ENCODE results near the gene FXYD1.
A peak's percentile ranks its signal among the peaks of the same experiment; 100 is the strongest.
"Not testable (repeated sequence)": the region's sequence is repeated elsewhere in the genome, so short reads cannot be mapped to it uniquely, and the experiment has no call there.

The FXYD1 gene

DNA sequence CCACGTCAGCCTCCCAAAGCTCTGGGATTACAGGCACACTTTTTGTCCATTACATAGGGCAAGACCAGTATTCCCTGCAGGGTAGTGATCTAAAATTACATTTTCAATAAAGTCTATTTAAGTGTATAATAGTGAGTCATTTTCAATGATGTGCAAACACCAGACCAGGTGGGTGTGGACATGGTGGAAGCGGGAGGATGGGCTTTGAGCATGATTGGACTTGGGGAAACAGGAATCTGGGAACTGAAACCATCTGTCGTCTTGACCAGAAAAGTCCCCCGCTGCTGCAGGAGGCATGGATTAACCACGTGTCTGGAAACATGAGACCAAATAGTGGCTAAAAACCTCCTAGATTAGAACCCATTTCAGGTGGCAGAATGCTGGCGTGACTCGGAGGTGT, 18.1 kb upstream of the FXYD1 start:
- DNase-seq (ENCODE audit: insufficient read length) (no peak), FAIRE-seq (no peak)
- no peak for TF ChIP-seq POLR2AphosphoS5 (IDR thresholded peaks at IDR 0.05; ENCODE audit: low read depth, low read length)
- TF ChIP-seq TAF1 (IDR thresholded peaks at IDR 0.05; ENCODE audit: borderline replicate concordance, low read depth, low read length), result no peak
- no peak for TF ChIP-seq POLR2A (IDR thresholded peaks at IDR 0.05; ENCODE audit: low read depth, low read length)

DNA sequence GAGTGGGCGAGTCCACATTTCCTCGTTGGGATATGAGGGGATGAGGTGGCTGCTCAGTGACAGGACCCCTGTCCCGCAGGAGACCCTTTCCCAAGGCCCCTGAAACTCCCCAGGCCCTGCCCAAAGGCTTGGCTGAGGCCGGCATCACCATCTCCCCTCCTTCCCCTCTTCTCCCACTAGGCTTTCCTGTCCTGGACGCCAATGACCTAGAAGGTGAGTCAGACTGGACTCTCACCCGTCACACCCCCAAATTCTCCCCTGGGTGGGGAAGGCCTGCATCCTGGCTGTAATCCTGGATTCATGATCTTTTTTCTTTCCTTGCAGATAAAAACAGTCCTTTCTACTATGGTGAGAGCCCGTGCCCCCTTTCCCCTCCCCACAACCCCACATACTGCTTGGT, 17.7 kb upstream of the FXYD1 start:
- DNase-seq (ENCODE audit: insufficient read length), result no peak
- no peak for TF ChIP-seq POLR2AphosphoS5 (IDR thresholded peaks at IDR 0.05; ENCODE audit: low read depth, low read length)
- no peak for TF ChIP-seq POLR2A (IDR thresholded peaks at IDR 0.05; ENCODE audit: low read depth, low read length)
- no peak for TF ChIP-seq TAF1 (IDR thresholded peaks at IDR 0.05; ENCODE audit: borderline replicate concordance, low read depth, low read length)
- FAIRE-seq, result no peak

DNA sequence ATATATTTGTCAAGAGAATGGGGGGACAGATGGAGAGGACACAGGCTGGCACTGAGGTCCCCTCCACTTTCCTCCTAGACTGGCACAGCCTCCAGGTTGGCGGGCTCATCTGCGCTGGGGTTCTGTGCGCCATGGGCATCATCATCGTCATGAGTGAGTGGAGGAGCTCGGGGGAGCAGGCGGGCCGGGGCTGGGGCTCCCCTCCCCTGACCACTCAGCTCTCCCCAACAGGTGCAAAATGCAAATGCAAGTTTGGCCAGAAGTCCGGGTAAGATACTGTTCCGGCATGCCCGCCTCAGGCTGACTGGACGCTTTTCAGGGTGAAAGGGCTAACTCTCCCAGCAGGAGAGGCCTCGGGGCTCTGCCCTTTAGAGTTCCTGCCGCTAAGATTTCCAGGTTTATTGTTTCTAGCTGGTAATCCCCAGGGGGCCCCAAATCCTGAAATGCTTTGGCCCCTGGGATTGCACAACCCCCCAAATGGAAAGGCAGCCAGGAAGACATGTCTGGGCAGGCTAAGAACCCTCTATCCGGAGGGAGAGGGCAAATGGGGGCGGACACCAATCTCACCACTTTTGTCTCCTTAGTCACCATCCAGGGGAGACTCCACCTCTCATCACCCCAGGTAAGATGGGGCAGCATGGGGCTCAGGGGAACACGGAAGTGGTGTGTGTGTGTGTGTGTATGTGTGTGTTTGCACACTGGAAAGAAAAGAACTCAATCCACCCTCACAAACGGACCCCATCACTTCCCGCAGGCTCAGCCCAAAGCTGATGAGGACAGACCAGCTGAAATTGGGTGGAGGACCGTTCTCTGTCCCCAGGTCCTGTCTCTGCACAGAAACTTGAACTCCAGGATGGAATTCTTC, 15.7 kb upstream of the FXYD1 start:
- no peak for FAIRE-seq
- DNase-seq (ENCODE audit: insufficient read length), result no peak
- TF ChIP-seq POLR2A (IDR thresholded peaks at IDR 0.05; ENCODE audit: low read depth, low read length) (no peak), TAF1 (IDR thresholded peaks at IDR 0.05; ENCODE audit: borderline replicate concordance, low read depth, low read length) (no peak), POLR2AphosphoS5 (IDR thresholded peaks at IDR 0.05; ENCODE audit: low read depth, low read length) (no peak)

DNA sequence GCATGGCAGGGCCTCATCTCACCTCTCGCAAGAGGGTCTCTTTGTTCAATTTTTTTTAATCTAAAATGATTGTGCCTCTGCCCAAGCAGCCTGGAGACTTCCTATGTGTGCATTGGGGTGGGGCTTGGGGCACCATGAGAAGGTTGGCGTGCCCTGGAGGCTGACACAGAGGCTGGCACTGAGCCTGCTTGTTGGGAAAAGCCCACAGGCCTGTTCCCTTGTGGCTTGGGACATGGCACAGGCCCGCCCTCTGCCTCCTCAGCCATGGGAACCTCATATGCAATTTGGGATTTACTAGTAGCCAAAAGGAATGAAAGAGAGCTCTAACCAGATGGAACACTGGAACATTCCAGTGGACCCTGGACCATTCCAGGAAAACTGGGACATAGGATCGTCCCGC, 15.1 kb upstream of the FXYD1 start:
- no peak for FAIRE-seq
- TF ChIP-seq POLR2A (IDR thresholded peaks at IDR 0.05; ENCODE audit: low read depth, low read length) (no peak), TAF1 (IDR thresholded peaks at IDR 0.05; ENCODE audit: borderline replicate concordance, low read depth, low read length) (no peak), POLR2AphosphoS5 (IDR thresholded peaks at IDR 0.05; ENCODE audit: low read depth, low read length) (no peak)
- DNase-seq (ENCODE audit: insufficient read length), result no peak

DNA sequence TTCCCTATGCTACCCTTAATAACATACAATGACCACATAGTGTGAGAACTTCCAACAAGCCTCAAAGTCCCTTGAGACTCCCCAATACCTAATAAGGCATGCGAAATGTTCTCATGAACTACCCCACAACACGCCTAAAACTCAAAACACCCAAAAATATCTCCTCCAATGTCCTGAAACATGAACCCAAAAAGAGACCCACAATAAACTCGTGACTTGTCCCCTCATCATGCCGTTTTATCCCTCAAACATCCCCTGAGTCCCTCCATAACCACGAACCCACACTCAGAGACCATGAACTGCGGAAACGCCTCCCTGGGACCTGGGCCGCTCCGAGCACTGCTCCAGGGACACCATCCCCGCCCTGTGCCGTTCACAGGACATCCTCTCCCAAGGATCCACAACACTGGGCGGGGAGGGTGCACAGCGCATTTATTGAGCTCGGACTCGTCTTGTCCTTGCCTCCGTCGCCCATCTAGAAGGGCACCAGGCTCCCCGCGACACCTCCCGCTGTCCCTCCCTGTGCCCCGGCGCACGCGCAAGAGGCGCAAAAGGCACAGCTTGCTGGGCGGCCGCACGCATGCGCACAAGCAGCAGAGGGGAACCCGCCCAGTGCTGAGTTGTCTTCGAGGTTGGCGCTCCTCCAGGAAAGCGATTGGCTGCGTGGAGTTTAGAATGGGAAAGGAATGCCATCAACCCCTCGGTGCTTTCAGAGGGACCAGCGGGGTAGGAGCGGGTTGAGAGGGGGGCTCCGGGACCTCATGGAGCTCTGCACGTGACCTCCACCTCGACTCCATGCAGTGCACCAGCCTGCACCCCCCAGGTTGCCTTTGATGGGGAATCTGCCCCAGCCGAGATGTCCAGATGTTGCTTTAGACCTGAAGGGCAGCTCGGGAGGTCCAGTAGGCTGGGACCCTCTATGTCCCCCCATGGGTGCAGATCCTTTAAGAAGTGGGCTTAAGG, 14.2 kb upstream of the FXYD1 start:
- peak; percentile 94 for FAIRE-seq
- DNase-seq (ENCODE audit: insufficient read length), result peak; percentile 98
- no peak; the same call in 1 of the 2 replicates for TF ChIP-seq POLR2A (IDR thresholded peaks at IDR 0.05; ENCODE audit: low read depth, low read length)
- no peak for TF ChIP-seq TAF1 (IDR thresholded peaks at IDR 0.05; ENCODE audit: borderline replicate concordance, low read depth, low read length)

DNA sequence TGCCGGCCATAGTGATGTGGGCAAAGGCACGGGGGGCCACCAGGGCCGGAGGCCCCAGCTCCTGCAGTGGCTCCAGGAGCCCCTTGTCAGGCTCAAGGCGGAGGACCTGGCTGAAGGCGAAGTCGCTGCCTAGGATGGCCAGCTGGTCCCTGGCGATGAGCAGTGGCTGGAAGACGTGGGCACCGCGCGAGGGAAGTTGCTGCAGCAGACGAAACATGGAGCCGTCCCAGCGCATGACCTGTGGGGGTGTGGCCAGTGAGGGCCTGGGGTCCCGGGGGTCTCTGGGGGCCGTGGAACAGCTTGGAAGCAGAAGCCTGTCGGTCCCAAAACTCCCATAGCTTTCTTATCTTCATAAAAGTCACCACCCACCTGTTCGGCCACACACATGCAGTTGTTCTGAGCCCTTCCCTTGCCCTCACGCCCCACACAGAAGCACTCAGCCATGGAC, 13.3 kb upstream of the FXYD1 start:
- no peak for TF ChIP-seq TAF1 (IDR thresholded peaks at IDR 0.05; ENCODE audit: borderline replicate concordance, low read depth, low read length)
- FAIRE-seq, result no peak

DNA sequence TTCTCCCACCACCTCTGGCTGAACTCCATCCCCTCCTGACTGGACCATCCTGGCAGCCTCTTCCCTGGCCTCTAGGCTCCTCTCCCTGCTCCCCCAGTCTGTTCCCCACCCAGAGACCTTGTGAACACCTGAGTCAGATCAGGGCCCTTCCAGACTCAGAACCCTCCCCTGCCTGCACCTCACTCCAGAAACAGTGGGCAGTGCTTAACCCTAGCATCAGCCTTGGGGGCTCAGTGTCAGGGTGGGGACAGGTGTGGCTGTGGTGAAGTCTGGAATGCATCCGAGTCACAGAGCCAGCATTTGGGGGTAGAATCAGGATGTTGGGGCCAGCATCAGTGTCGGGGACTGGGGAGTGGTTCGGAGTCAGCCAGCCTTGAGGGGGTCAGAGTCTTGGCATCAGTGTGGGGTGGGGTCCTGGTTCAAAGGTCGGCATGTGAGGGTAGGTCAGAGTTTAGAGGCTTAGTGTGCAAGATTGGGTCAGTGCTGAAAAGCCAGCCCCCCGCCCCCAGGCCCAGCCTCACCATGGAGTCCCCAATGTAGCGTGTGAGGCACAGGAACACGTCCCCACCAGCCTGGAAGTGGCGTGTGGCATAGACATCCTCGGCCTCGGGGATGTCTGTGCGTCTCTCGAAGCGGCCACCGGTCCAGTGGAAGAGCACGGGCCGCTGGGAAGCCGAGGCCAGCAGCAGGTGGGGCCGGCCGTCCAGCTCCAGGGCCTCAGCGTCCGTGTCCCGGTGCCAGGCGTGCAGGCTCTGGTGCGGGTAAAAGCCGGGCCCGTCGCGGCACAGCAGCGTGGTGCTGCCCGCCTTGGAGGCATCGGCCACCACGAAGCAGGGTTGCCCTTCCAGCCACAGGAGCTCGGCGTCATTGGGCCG, 12.6 kb upstream of the FXYD1 start:
- FAIRE-seq (no peak), DNase-seq (ENCODE audit: insufficient read length) (no peak)
- no peak for TF ChIP-seq POLR2AphosphoS5 (IDR thresholded peaks at IDR 0.05; ENCODE audit: low read depth, low read length)
- TF ChIP-seq TAF1 (IDR thresholded peaks at IDR 0.05; ENCODE audit: borderline replicate concordance, low read depth, low read length), result no peak
- no peak for TF ChIP-seq POLR2A (IDR thresholded peaks at IDR 0.05; ENCODE audit: low read depth, low read length)

More for the DNA sequence above, 13.3 kb upstream of the FXYD1 start:
- DNase-seq (ENCODE audit: insufficient read length), result no peak

DNA sequence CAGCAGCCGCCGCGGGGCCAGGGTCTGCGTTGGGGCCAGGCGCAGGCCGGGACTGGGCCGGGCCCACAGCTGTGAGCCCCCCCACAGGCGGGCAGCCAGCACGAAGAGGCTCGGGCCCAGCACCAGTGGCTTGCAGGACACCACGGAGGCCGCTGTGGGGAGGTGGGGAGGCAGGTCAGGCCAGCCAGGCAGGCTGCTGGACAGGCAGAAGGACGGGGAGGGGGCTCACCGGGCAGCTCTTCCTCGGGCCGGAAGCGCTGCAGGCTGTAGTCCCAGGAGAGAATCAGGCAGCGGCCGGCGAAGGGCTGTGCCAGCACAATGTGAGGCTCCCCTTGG, 12.0 kb upstream of the FXYD1 start:
- DNase-seq (ENCODE audit: insufficient read length), result no peak
- no peak for TF ChIP-seq POLR2A (IDR thresholded peaks at IDR 0.05; ENCODE audit: low read depth, low read length)
- TF ChIP-seq TAF1 (IDR thresholded peaks at IDR 0.05; ENCODE audit: borderline replicate concordance, low read depth, low read length), result no peak
- TF ChIP-seq POLR2AphosphoS5 (IDR thresholded peaks at IDR 0.05; ENCODE audit: low read depth, low read length), result no peak
- no peak for FAIRE-seq

DNA sequence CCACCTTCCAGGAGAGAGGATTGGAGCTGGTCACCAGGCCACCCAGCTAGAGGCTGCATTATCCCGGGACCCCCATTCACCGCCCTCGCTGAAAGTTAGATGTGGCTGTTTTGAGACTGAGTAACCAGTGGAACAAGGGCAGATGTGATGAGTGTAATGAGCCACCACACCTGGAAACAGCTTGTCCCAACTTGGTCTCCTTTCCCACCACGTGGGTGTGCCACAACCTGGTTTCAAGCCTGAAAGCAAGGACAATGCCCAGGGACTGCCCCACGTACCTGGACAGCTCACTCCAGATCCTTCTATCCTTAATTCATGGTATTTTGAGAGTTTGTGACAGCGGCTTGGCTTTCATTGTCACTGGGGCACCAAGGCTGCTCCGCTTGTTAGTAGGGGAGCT, 10.8 kb upstream of the FXYD1 start:
- no peak for TF ChIP-seq TAF1 (IDR thresholded peaks at IDR 0.05; ENCODE audit: borderline replicate concordance, low read depth, low read length)
- no peak for TF ChIP-seq POLR2AphosphoS5 (IDR thresholded peaks at IDR 0.05; ENCODE audit: low read depth, low read length)
- no peak for TF ChIP-seq POLR2A (IDR thresholded peaks at IDR 0.05; ENCODE audit: low read depth, low read length)
- DNase-seq (ENCODE audit: insufficient read length) (no peak), FAIRE-seq (no peak)

DNA sequence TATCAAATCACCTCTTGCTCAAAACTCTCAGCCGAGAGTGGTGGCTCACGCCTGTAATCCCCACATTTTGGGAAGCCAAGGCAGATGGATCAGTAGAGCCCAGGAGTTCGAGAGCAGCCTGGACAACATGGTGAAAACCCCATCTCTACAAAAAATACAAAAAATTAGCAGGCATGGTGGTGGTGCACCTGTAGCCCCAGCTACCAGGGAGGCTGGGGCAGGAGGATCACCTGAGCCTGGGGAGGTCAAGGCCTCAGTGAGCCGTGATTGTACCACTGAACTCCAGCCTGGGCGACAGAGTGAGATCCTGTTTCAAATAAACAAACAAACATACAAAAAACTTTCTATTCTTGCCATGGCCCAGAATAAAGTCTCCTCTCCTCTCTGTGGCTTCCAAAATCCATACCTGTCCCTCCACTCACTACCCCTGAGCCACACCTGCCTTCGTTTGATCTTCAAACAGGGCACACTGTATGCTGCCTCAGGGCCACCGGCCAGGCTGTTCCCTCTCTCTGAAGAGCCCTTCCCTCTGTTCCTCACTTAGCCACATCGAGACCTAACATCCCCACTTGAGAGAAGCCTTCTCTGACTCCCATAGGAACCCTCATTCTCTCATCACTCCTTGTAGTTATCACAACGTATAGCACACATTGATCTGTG, 10.1 kb upstream of the FXYD1 start:
- no peak for DNase-seq (ENCODE audit: insufficient read length)
- no peak for FAIRE-seq
- TF ChIP-seq POLR2AphosphoS5 (IDR thresholded peaks at IDR 0.05; ENCODE audit: low read depth, low read length) (no peak), TAF1 (IDR thresholded peaks at IDR 0.05; ENCODE audit: borderline replicate concordance, low read depth, low read length) (no peak), POLR2A (IDR thresholded peaks at IDR 0.05; ENCODE audit: low read depth, low read length) (no peak)

DNA sequence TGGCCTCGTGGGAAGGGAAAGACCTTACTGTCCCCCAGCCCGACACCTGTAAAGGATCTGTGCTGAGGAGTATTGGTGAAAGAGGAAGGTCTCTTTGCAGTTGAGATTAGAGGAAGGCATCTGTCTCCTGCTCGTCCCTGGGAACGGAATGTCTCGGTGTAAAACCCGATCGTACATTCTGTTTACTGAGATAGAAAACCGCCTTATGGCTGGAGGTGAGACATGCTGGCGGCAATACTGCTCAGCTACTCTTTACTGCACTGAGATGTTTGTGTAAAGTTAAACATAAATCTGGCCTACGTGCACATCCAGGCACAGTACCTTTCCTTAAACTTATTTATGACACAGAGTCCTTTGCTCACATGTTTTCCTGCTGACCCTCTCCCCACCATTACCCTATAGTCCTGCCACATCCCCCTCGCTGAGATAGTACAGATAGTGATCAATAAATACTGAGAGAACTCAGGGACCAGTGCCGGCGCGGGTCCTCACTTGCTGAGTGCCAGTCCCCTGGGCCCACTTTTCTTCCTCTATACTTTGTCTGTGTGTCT, 8.8 kb upstream of the FXYD1 start:
- DNase-seq (ENCODE audit: insufficient read length); FAIRE-seq: not testable (repeated sequence)

Data from GM12892 (cell line).